Breast epithelium (tissue), 4 donors: ENCODE results near the gene ZNF423. TPM values are rescaled to one million over a fixed set of nuclear protein-coding genes. Genes with fewer than 3 reads are reported as not detected.

Source experiments
- DNase-seq, 2 donors: peaks; one replicate each; pipeline ENCODE4 v3.0.0-alpha.2; 2019; ENCODE audit warnings: low spot score in 2 of 2
- H3K27ac ChIP-seq, 2 donors: fragments of 200-600 bp; sonication (generic) in 1 of 2; one replicate each; pipeline ENCODE4 v1.5.1; 2016 to 2019; ENCODE audit warnings: mild to moderate bottlenecking in 1 of 2
- H3K27me3 ChIP-seq, 2 donors: fragments of 200-600 bp; sonication (generic) in 1 of 2; one replicate each; pipeline versions ENCODE4 v1.5.1 to v1.6.0; 2017 to 2019; ENCODE audit warnings: control low read depth in 1 of 2, mild to moderate bottlenecking in 1 of 2
- H3K36me3 ChIP-seq: fragments of 200-600 bp; one replicate; pipeline ENCODE4 v1.5.1; 2019
- H3K4me1 ChIP-seq, 2 donors: fragments of 200-600 bp; sonication (generic); one replicate each; pipeline ENCODE4 v1.5.1; 2016 to 2019; ENCODE audit warnings: control low read depth in 1 of 2
- H3K4me3 ChIP-seq, 3 donors: fragments of 200-600 bp; sonication (generic); 1 replicate in 2 of 3; 2 replicates in 1 of 3; pipeline ENCODE4 v1.5.1; 2016 to 2019; ENCODE audit warnings: mild to moderate bottlenecking in 3 of 3, moderate library complexity in 2 of 3
- H3K9me3 ChIP-seq, 2 donors: fragments of 200-600 bp; sonication (generic) in 1 of 2; one replicate each; pipeline ENCODE4 v1.5.1; 2016 to 2019; ENCODE audit warnings: control low read depth in 1 of 2
- CTCF ChIP-seq, 3 donors: fragments of 450-650 bp; IDR thresholded peaks; one replicate each; pipeline ENCODE4 v1.5.1; 2016 to 2017; ENCODE audit warnings: antibody characterized with exemption in 3 of 3, mild to moderate bottlenecking in 3 of 3, moderate library complexity in 3 of 3
- POLR2A ChIP-seq: fragments of 450-650 bp; IDR thresholded peaks from one replicate; pipeline ENCODE4 v1.6.1; 2016; ENCODE audit warnings: antibody characterized with exemption, mild to moderate bottlenecking, moderate library complexity
- POLR2AphosphoS5 ChIP-seq, 3 donors: sonication (generic); formaldehyde crosslinking; IDR thresholded peaks; one replicate each; pipeline ENCODE4 v1.6.1; 2017; ENCODE audit warnings: antibody characterized with exemption in 3 of 3
- intact Hi-C: fragments of 100-400 bp; cut with DNase I; formaldehyde crosslinking; loops from one replicate; pipeline ENCODE4 v1.15.1; 2023; ENCODE audit warnings: low total_unique reads
- total RNA-seq, 3 donors: library from RNA; depleted of rRNA; stranded (reverse); fragments of >200 nt; gene quantifications; one replicate each; pipeline ENCODE4 v1.1.0, GENCODE V29; 2016

The ZNF423 gene
- total RNA-seq, 3 donors from 2014 or later: 4.7 to 8.0 (median 5.9) TPM

GRCh38 chr16:49750341-49751000 is 105.4 kb downstream of the ZNF423 start:
- Histone ChIP-seq H3K4me3 (no peak overlapping the region), H3K36me3 (no peaks in the 10 kb centered on the region), H3K4me1 (no peaks in the 10 kb centered on the region), H3K9me3 (no peaks in the 10 kb centered on the region), H3K27me3 (no peaks in the 10 kb centered on the region), H3K27ac (no peak overlapping the region)
- DNase-seq: no peak
- TF ChIP-seq POLR2A: no peak
- no peak for TF ChIP-seq POLR2AphosphoS5 (IDR thresholded peaks at IDR 0.05)
- TF ChIP-seq CTCF (IDR thresholded peaks at IDR 0.05): no peak
- intact Hi-C loops: no loop called here

GRCh38 chr16:49749816-49750215 is 106.1 kb downstream of the ZNF423 start:
- Histone ChIP-seq H3K4me1 (no peaks in the 10 kb centered on the region), H3K27ac (no peak overlapping the region), H3K9me3 (no peaks in the 10 kb centered on the region), H3K36me3 (no peaks in the 10 kb centered on the region), H3K4me3 (no peak overlapping the region), H3K27me3 (no peaks in the 10 kb centered on the region)
- TF ChIP-seq CTCF (IDR thresholded peaks at IDR 0.05): no peak
- no peak for TF ChIP-seq POLR2A
- TF ChIP-seq POLR2AphosphoS5 (IDR thresholded peaks at IDR 0.05): no peak
- no peak for DNase-seq
- intact Hi-C loops: no loop called here

- Histone ChIP-seq H3K4me3 (no peak overlapping the region), H3K9me3 (no peaks in the 10 kb centered on the region), H3K27ac (no peak overlapping the region), H3K36me3 (no peaks in the 10 kb centered on the region), H3K4me1 (no peaks in the 10 kb centered on the region), H3K27me3 (no peaks in the 10 kb centered on the region)
- peak in 1 of 2 donors; percentile 40 for DNase-seq
- intact Hi-C loops: no loop called here
- TF ChIP-seq POLR2AphosphoS5 (IDR thresholded peaks at IDR 0.05): no peak
- TF ChIP-seq CTCF (IDR thresholded peaks at IDR 0.05): no peak
- no peak for TF ChIP-seq POLR2A
Measured at GRCh38 chr16:49748322-49748721, 107.6 kb downstream of the ZNF423 start.

- no peak overlapping the region for H3K4me3 ChIP-seq
- no peak overlapping the region for H3K27ac ChIP-seq
- no peaks in the 10 kb centered on the region for H3K4me1 ChIP-seq
- no peak for DNase-seq
- no peak for TF ChIP-seq POLR2A
- TF ChIP-seq POLR2AphosphoS5 (IDR thresholded peaks at IDR 0.05): no peak
- no peak for TF ChIP-seq CTCF (IDR thresholded peaks at IDR 0.05)
- no peaks in the 10 kb centered on the region for H3K9me3 ChIP-seq
- H3K36me3 ChIP-seq: no peaks in the 10 kb centered on the region
- intact Hi-C loops: no loop called here
- H3K27me3 ChIP-seq: no peaks in the 10 kb centered on the region
Measured at GRCh38 chr16:49747654-49748053, 108.3 kb downstream of the ZNF423 start.

GRCh38 chr16:49746545-49746944 is 109.4 kb downstream of the ZNF423 start:
- Histone ChIP-seq H3K9me3 (no peaks in the 10 kb centered on the region), H3K27ac (no peak overlapping the region), H3K4me1 (no peaks in the 10 kb centered on the region), H3K27me3 (no peaks in the 10 kb centered on the region), H3K4me3 (no peak overlapping the region), H3K36me3 (no peaks in the 10 kb centered on the region)
- no peak for DNase-seq
- intact Hi-C loops: no loop called here
- TF ChIP-seq POLR2A: no peak
- no peak for TF ChIP-seq POLR2AphosphoS5 (IDR thresholded peaks at IDR 0.05)
- TF ChIP-seq CTCF (IDR thresholded peaks at IDR 0.05): no peak
